ENCODE results near the gene GNAO1. TPM values are rescaled to one million over a fixed set of nuclear protein-coding genes. Genes with fewer than 3 reads are reported as not detected.

Gene GNAO1
- total RNA-seq, 1 donor from 2014 or later = not detected

- no peak for TF ChIP-seq CTCF (IDR thresholded peaks at IDR 0.05; ENCODE audit: insufficient read depth, low read length, severe bottlenecking)
- Histone ChIP-seq H3K4me3 (ENCODE audit: low read depth, low read length) (no peak overlapping the region), H3K27me3 (ENCODE audit: control insufficient read depth, insufficient read depth, low read length) (no peaks in the 10 kb centered on the region), H3K36me3 (ENCODE audit: control insufficient read depth, insufficient read depth, low read length) (no peaks in the 10 kb centered on the region)
- FAIRE-seq = no peak
- no peak for DNase-seq (ENCODE audit: low read depth)
Observed at GRCh38 chr16:56279914-56280313, 88.6 kb downstream of the GNAO1 start.

DNA sequence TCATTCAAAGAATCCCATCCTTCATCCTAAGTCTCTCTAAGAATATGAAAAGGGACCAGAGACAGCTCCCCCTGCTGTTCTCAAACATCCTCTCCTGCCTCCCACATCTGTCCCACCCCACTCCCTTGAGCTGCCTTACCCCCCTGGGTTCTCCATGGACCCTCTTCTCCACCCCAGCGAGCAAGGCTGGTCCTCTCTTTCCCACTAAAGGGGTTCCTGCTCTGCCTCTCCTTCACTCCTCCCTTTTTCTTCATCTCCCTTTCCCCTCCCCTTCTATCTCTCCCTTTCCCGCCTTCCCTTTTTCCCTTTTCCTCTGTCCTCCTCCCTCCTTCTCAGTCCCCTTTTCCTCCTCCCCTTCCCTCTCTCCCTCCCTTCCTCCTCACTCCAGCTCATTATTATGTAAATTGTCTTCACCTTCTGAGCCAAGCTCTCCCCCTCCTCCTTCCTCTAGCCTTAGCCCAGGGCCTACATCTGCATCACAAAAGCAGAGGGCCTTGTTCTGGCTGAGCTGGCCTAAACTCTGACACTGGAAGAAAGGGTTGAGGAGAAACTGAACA, 90.0 kb downstream of the GNAO1 start:
- TF ChIP-seq CTCF (IDR thresholded peaks at IDR 0.05; ENCODE audit: insufficient read depth, low read length, severe bottlenecking) = peak; percentile 37
- DNase-seq (ENCODE audit: low read depth) (peak; percentile 10), FAIRE-seq (no peak)
- H3K27me3 ChIP-seq (ENCODE audit: control insufficient read depth, insufficient read depth, low read length) = no peaks in the 10 kb centered on the region
- no peaks in the 10 kb centered on the region for H3K36me3 ChIP-seq (ENCODE audit: control insufficient read depth, insufficient read depth, low read length)
- H3K4me3 ChIP-seq (ENCODE audit: low read depth, low read length) = no peak overlapping the region

- Histone ChIP-seq H3K27me3 (ENCODE audit: control insufficient read depth, insufficient read depth, low read length) (no peaks in the 10 kb centered on the region), H3K4me3 (ENCODE audit: low read depth, low read length) (no peak overlapping the region), H3K36me3 (ENCODE audit: control insufficient read depth, insufficient read depth, low read length) (no peaks in the 10 kb centered on the region)
- no peak for TF ChIP-seq CTCF (IDR thresholded peaks at IDR 0.05; ENCODE audit: insufficient read depth, low read length, severe bottlenecking)
- DNase-seq (ENCODE audit: low read depth) (no peak), FAIRE-seq (no peak)
Observed at GRCh38 chr16:56282451-56282850, 91.2 kb downstream of the GNAO1 start.

- no peak for FAIRE-seq
Observed at GRCh38 chr16:56284521-56284920, 93.2 kb downstream of the GNAO1 start.

GRCh38 chr16:56286809-56287208, 95.5 kb downstream of the GNAO1 start:
- H3K4me3 ChIP-seq (ENCODE audit: low read depth, low read length) = no peak overlapping the region
- TF ChIP-seq CTCF (IDR thresholded peaks at IDR 0.05; ENCODE audit: insufficient read depth, low read length, severe bottlenecking) = no peak
- DNase-seq (ENCODE audit: low read depth) (no peak), FAIRE-seq (no peak)
- no peaks in the 10 kb centered on the region for H3K36me3 ChIP-seq (ENCODE audit: control insufficient read depth, insufficient read depth, low read length)
- H3K27me3 ChIP-seq (ENCODE audit: control insufficient read depth, insufficient read depth, low read length) = no peaks in the 10 kb centered on the region

More at GRCh38 chr16:56284521-56284920, 93.2 kb downstream of the GNAO1 start:
- Histone ChIP-seq H3K4me3 (ENCODE audit: low read depth, low read length) (no peak overlapping the region), H3K36me3 (ENCODE audit: control insufficient read depth, insufficient read depth, low read length) (no peaks in the 10 kb centered on the region), H3K27me3 (ENCODE audit: control insufficient read depth, insufficient read depth, low read length) (no peaks in the 10 kb centered on the region)
- DNase-seq (ENCODE audit: low read depth) = no peak
- no peak for TF ChIP-seq CTCF (IDR thresholded peaks at IDR 0.05; ENCODE audit: insufficient read depth, low read length, severe bottlenecking)

DNA sequence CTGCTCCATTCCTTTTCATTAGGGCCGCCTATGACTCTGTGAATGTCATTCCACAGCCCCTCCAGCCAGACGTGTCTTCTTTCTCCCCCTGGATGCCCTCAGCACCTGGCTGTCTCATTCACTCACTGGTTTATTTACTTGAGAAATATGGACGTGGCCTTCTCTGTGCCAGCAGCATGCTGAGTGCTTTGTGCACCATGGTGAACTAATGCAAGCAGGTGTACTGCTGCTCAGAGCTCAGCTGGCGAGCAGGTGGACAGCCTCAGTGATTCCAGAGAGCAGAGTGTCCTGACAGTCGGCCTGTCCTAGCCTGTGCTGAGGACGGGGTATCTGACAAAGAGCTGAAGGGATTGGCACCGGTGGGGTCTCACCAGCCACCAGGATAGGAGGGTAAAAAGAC, 96.7 kb downstream of the GNAO1 start:
- TF ChIP-seq CTCF (IDR thresholded peaks at IDR 0.05; ENCODE audit: insufficient read depth, low read length, severe bottlenecking) = no peak
- H3K36me3 ChIP-seq (ENCODE audit: control insufficient read depth, insufficient read depth, low read length) = no peaks in the 10 kb centered on the region
- DNase-seq (ENCODE audit: low read depth) = no peak
- no peaks in the 10 kb centered on the region for H3K27me3 ChIP-seq (ENCODE audit: control insufficient read depth, insufficient read depth, low read length)
- no peak overlapping the region for H3K4me3 ChIP-seq (ENCODE audit: low read depth, low read length)
- FAIRE-seq = no peak

Measured in bronchial epithelial cell (primary cell).